Activated CD8-positive, alpha-beta T cell treated with anti-CD3 and anti-CD28 coated beads for 36 hours (primary cell): ENCODE measurements around the gene CLEC18A. TPM values are rescaled to one million over a fixed set of nuclear protein-coding genes. Genes with fewer than 3 reads are reported as not detected.

Source experiments
- ATAC-seq: fragments of 200-7000 bp; cut with Tn5 transposase; one replicate; pipeline ENCODE4 v1.10.0; 2021; ENCODE audit warnings: mild to moderate bottlenecking, moderate library complexity
- CTCF ChIA-PET: fragments of 350-600 bp; sonication (Branson Sonifier 250); formaldehyde crosslinking; loops from one replicate; lab custom pipeline; 2021; ENCODE audit warnings: antibody characterized with exemption; lab: Charles Lee
- POLR2A ChIA-PET: fragments of 350-600 bp; sonication (Branson Sonifier 250); formaldehyde crosslinking; loops from one replicate; lab custom pipeline; 2021; ENCODE audit warnings: antibody characterized with exemption; lab: Charles Lee
- DNase-seq: peaks from one replicate; pipeline ENCODE4 v3.0.0-alpha.2; 2020
- H3K27ac Mint-ChIP-seq: one replicate; pipeline ENCODE4 v1.8.0; 2021; ENCODE audit warnings: mild to moderate bottlenecking, mixed read lengths
- H3K27me3 Mint-ChIP-seq: one replicate; pipeline ENCODE4 v1.8.0; 2021; ENCODE audit warnings: mixed read lengths
- H3K36me3 Mint-ChIP-seq: one replicate; pipeline ENCODE4 v1.8.0; 2021; ENCODE audit warnings: low read depth, mixed read lengths
- H3K4me1 Mint-ChIP-seq: one replicate; pipeline ENCODE4 v1.8.0; 2021; ENCODE audit warnings: low read depth, mixed read lengths
- H3K4me3 Mint-ChIP-seq: one replicate; pipeline ENCODE4 v1.8.0; 2021; ENCODE audit warnings: mild to moderate bottlenecking, moderate library complexity, mixed read lengths
- H3K9me3 Mint-ChIP-seq: one replicate; pipeline ENCODE4 v1.8.0; 2021; ENCODE audit warnings: mixed read lengths
- CTCF ChIP-seq: fragments of 200-600 bp; IDR thresholded peaks from one replicate; pipeline ENCODE4 v1.8.0; 2022; ENCODE audit warnings: antibody characterized with exemption, mild to moderate bottlenecking
- intact Hi-C: fragments of 100-400 bp; cut with micrococcal nuclease; formaldehyde crosslinking; loops from one replicate; pipeline ENCODE4 v1.10.0; 2022
- total RNA-seq, 2 experiments: library from RNA; stranded (reverse); gene quantifications; one replicate each; pipeline ENCODE4 v1.2.3, GENCODE V29; 2021

The CLEC18A gene
- total RNA-seq, 2 experiments from 2014 or later: 0.25 to 0.36 TPM

GRCh38 chr16:69932691-69933392 is 18.3 kb upstream of the CLEC18A start:
- DNase-seq: no peak
- ChIA-PET POLR2A (no interaction called here), CTCF (interaction anchor here (1.1 kb wide), 1 partner anchor 137 kb away, joined by 3 read pairs; no protein-coding TSS in a partner anchor)
- H3K9me3 Mint-ChIP-seq: no peaks in the 10 kb centered on the region
- no peak overlapping the region for H3K4me3 Mint-ChIP-seq
- H3K27ac Mint-ChIP-seq: no peak overlapping the region
- H3K4me1 Mint-ChIP-seq: no peaks in the 10 kb centered on the region
- no peaks in the 10 kb centered on the region for H3K27me3 Mint-ChIP-seq
- H3K36me3 Mint-ChIP-seq: peaks cover 7% of the 10 kb centered on the region
- intact Hi-C loops: loop anchor here (5.0 kb wide), 1 partner anchor 136 kb away; no protein-coding TSS in a partner anchor
- ATAC-seq: no peak
- TF ChIP-seq CTCF: no peak

- intact Hi-C loops: loop anchor here (5.0 kb wide), 1 partner anchor 137 kb away; no protein-coding TSS in a partner anchor
- CTCF ChIA-PET: no interaction called here
- no peak overlapping the region for H3K4me3 Mint-ChIP-seq
- no peak for ATAC-seq
- no peak overlapping the region for H3K27ac Mint-ChIP-seq
- no peak for TF ChIP-seq CTCF
- DNase-seq: no peak
- H3K36me3 Mint-ChIP-seq: peaks cover 7% of the 10 kb centered on the region
- H3K9me3 Mint-ChIP-seq: no peaks in the 10 kb centered on the region
- POLR2A ChIA-PET: no interaction called here
- H3K4me1 Mint-ChIP-seq: no peaks in the 10 kb centered on the region
- no peaks in the 10 kb centered on the region for H3K27me3 Mint-ChIP-seq
These were observed 17.1 kb upstream of the CLEC18A start for GRCh38 chr16:69934044-69934443.

- Mint-ChIP-seq H3K4me1 (no peaks in the 10 kb centered on the region), H3K9me3 (no peaks in the 10 kb centered on the region), H3K4me3 (no peak overlapping the region), H3K27ac (no peak overlapping the region), H3K36me3 (peaks cover 7% of the 10 kb centered on the region), H3K27me3 (no peaks in the 10 kb centered on the region)
- ATAC-seq (no peak), DNase-seq (no peak)
- TF ChIP-seq CTCF: no peak
- ChIA-PET CTCF (no interaction called here), POLR2A (interaction anchor here (1.2 kb wide), 1 partner anchor 15 kb away, joined by 3 read pairs; no protein-coding TSS in a partner anchor)
- intact Hi-C loops: loop anchor here (5.0 kb wide), 1 partner anchor 137 kb away; no protein-coding TSS in a partner anchor
These were observed 16.4 kb upstream of the CLEC18A start for GRCh38 chr16:69934751-69935150.

- TF ChIP-seq CTCF: no peak
- Mint-ChIP-seq H3K4me1 (no peaks in the 10 kb centered on the region), H3K36me3 (peaks cover 7% of the 10 kb centered on the region), H3K27me3 (no peaks in the 10 kb centered on the region), H3K4me3 (no peak overlapping the region), H3K9me3 (no peaks in the 10 kb centered on the region), H3K27ac (no peak overlapping the region)
- intact Hi-C loops: no loop called here
- ChIA-PET CTCF (no interaction called here), POLR2A (interaction anchor here (0.6 to 1.2 kb wide), 2 partner anchors 16 to 235 kb away, joined by 3 read pairs; no protein-coding TSS in a partner anchor)
- ATAC-seq (no peak), DNase-seq (no peak)
These were observed 15.8 kb upstream of the CLEC18A start for GRCh38 chr16:69935278-69935711.

GRCh38 chr16:69935740-69936139 is 15.4 kb upstream of the CLEC18A start:
- Mint-ChIP-seq H3K27me3 (no peaks in the 10 kb centered on the region), H3K27ac (no peak overlapping the region), H3K9me3 (no peaks in the 10 kb centered on the region), H3K36me3 (peaks cover 7% of the 10 kb centered on the region), H3K4me3 (no peak overlapping the region), H3K4me1 (no peaks in the 10 kb centered on the region)
- TF ChIP-seq CTCF: no peak
- DNase-seq (no peak), ATAC-seq (no peak)
- POLR2A ChIA-PET: interaction anchor here (0.6 to 1.2 kb wide), 2 partner anchors 16 to 236 kb away, joined by 3 read pairs; no protein-coding TSS in a partner anchor
- intact Hi-C loops: no loop called here
- CTCF ChIA-PET: no interaction called here
